Measurements from ENCODE around the gene HPSE2. TPM values are rescaled to one million over a fixed set of nuclear protein-coding genes. Genes with fewer than 3 reads are reported as not detected.

Gene HPSE2
- total RNA-seq, 1 experiment from 2014 or later = 0.20 TPM

GRCh38 chr10:98878418-98878817 is 357.2 kb downstream of the HPSE2 start:
- Histone ChIP-seq H2BK120ac (ENCODE audit: low read depth, low read length, poor library complexity, severe bottlenecking) (no peak overlapping the region), H3K4me1 (ENCODE audit: insufficient read depth, low read length) (no peaks in the 10 kb centered on the region), H3K18ac (ENCODE audit: insufficient read length, low read depth, low read length) (no peak overlapping the region), H2BK12ac (ENCODE audit: insufficient read length, low read depth, low read length) (no peak overlapping the region), H3K27ac (ENCODE audit: insufficient read length, low read depth, low read length) (no peak overlapping the region), H3K9ac (ENCODE audit: extremely low read depth, insufficient read length, low read length) (no peak overlapping the region), H3K14ac (ENCODE audit: insufficient read depth, low read length) (no peak overlapping the region), H4K8ac (replicated peaks; ENCODE audit: insufficient read length, low read depth, low read length) (no peak overlapping the region), H3T11ph (ENCODE audit: low read length) (no peak overlapping the region), H3K56ac (ENCODE audit: insufficient read length, low read depth, low read length) (no peak overlapping the region), H2AFZ (ENCODE audit: low read length) (no peak overlapping the region), H2BK15ac (ENCODE audit: low read depth, low read length) (no peak overlapping the region), H3K4ac (ENCODE audit: low read depth, low read length) (no peak overlapping the region), H4K20me1 (ENCODE audit: control insufficient read depth, insufficient read depth, insufficient read length) (no peaks in the 10 kb centered on the region), H3K23me2 (ENCODE audit: insufficient read length, low read depth, low read length, poor library complexity, severe bottlenecking) (no peaks in the 10 kb centered on the region), H3K27me3 (ENCODE audit: insufficient read depth, low read length) (no peaks in the 10 kb centered on the region), H2BK5ac (ENCODE audit: insufficient read length, low read length) (no peak overlapping the region), H2BK20ac (ENCODE audit: low read depth, low read length, poor library complexity, severe bottlenecking) (no peak overlapping the region), H3K9me3 (ENCODE audit: control insufficient read depth, low read depth, low read length) (no peaks in the 10 kb centered on the region), H3K79me1 (ENCODE audit: insufficient read depth, low read depth, low read length, poor library complexity, severe bottlenecking) (no peaks in the 10 kb centered on the region), H3K79me2 (ENCODE audit: insufficient read depth, low read length) (no peaks in the 10 kb centered on the region), H4K91ac (ENCODE audit: insufficient read length, low read depth, low read length) (no peak overlapping the region), H2AK5ac (ENCODE audit: insufficient read length, low read length) (no peak overlapping the region), H4K5ac (ENCODE audit: insufficient read length, low read depth, low read length) (no peak overlapping the region), H3K4me2 (ENCODE audit: insufficient read depth, insufficient read length, low read length) (no peak overlapping the region), H3K23ac (ENCODE audit: insufficient read length, low read depth, low read length) (no peak overlapping the region)
- Mint-ChIP-seq H3K36me3 (ENCODE audit: insufficient read depth in 1 of 3, low read depth in 3 of 3) (no peaks in the 10 kb centered on the region), H3K27ac (no peak overlapping the region), H3K4me3 (no peak overlapping the region), H3K4me1 (0 out of 4 replicates have a peak, but pooled peaks cover 0 to 3% of the 10 kb centered on the region in 2 experiments), H3K9me3 (no peaks in the 10 kb centered on the region), H3K27me3 (ENCODE audit: low read depth) (no peaks in the 10 kb centered on the region; the same call in 1 of the 2 replicates)
- no peak for TF ChIP-seq CTCF (conservative IDR thresholded peaks at IDR 0.05)
- no CpG with 5 or more reads among the region's 2 CpGs for WGBS (ENCODE audit: extremely low coverage, insufficient read length, low lambda C conversion rate)
- no peak for DNase-seq
